HepG2 (cell line): ENCODE results near the gene TMEM267. TPM values are rescaled to one million over a fixed set of nuclear protein-coding genes. Genes with fewer than 3 reads are reported as not detected.
A peak's percentile ranks its signal among the peaks of the same experiment; 100 is the strongest.

Experiments used
- ATRX ChIP-seq: sonication (generic); formaldehyde crosslinking; IDR thresholded peaks from 2 replicates; pipeline ENCODE4 v1.4.0; 2020; ENCODE audit warnings: missing genetic modification reagents, borderline replicate concordance
- CAMTA2 ChIP-seq: sonication (generic); formaldehyde crosslinking; IDR thresholded peaks from 2 replicates; pipeline ENCODE4 v1.4.0; 2020; ENCODE audit warnings: mild to moderate bottlenecking, missing genetic modification reagents, borderline replicate concordance
- DNMT3B ChIP-seq: conservative IDR thresholded peaks from 2 replicates; pipeline ENCODE4 v1.6.1; 2016; ENCODE audit warnings: missing biosample characterization, control low read depth
- ELF3 ChIP-seq: IDR thresholded peaks from 2 replicates; pipeline ENCODE4 v1.6.1; 2016; ENCODE audit warnings: missing genetic modification reagents, missing compliant biosample characterization
- HDAC2 ChIP-seq: sonication (generic); formaldehyde crosslinking; IDR thresholded peaks from 2 replicates; pipeline ENCODE4 v1.4.0; 2020; ENCODE audit warnings: missing genetic modification reagents
- JUNB ChIP-seq: sonication (generic); formaldehyde crosslinking; IDR thresholded peaks from 2 replicates; pipeline ENCODE4 v1.8.0; 2022; ENCODE audit warnings: missing genetic modification reagents, mild to moderate bottlenecking, borderline replicate concordance
- MBD4 ChIP-seq: IDR thresholded peaks from 2 replicates; pipeline ENCODE4 v1.6.1; 2012; ENCODE audit warnings: low read length, inconsistent platforms, borderline replicate concordance
- MYNN ChIP-seq: sonication (generic); formaldehyde crosslinking; IDR thresholded peaks from 2 replicates; pipeline ENCODE4 v1.4.0; 2020; ENCODE audit warnings: mild to moderate bottlenecking, low read depth, missing genetic modification reagents
- NR2C2 ChIP-seq: sonication (generic); formaldehyde crosslinking; IDR thresholded peaks from 2 replicates; pipeline ENCODE4 v1.4.0; 2020; ENCODE audit warnings: missing genetic modification reagents, mild to moderate bottlenecking, moderate library complexity, borderline replicate concordance
- PHF20 ChIP-seq: sonication (generic); formaldehyde crosslinking; IDR thresholded peaks from 2 replicates; pipeline ENCODE4 v1.5.0; 2020; ENCODE audit warnings: mild to moderate bottlenecking, missing genetic modification reagents
- SALL1 ChIP-seq: sonication (generic); formaldehyde crosslinking; IDR thresholded peaks from 2 replicates; pipeline ENCODE4 v1.8.0; 2022; ENCODE audit warnings: mild to moderate bottlenecking, missing genetic modification reagents
- STAG1 ChIP-seq: sonication (generic); formaldehyde crosslinking; IDR thresholded peaks from 2 replicates; pipeline ENCODE4 v1.4.0; 2020; ENCODE audit warnings: missing genetic modification reagents
- ZNF331 ChIP-seq: sonication (generic); formaldehyde crosslinking; IDR thresholded peaks from 2 replicates; pipeline ENCODE4 v1.4.0; 2020; ENCODE audit warnings: missing genetic modification reagents
- ZNF546 ChIP-seq: sonication (generic); formaldehyde crosslinking; conservative IDR thresholded peaks from 2 replicates; pipeline ENCODE4 v1.8.1; 2023; ENCODE audit warnings: mild to moderate bottlenecking, missing genetic modification reagents
- polyA plus RNA-seq, 8 experiments: library from polyadenylated mRNA; depleted of rRNA in 3 of 8; stranded (reverse) in 7 of 8; unstranded in 1 of 8; fragments of >200 nt; fragmentation: Illumina TruSeq in 4 of 8; extraction: Trizol in 4 of 8; gene quantifications; 2 replicates each; pipeline versions ENCODE4 v1.2.1 to v1.2.3, GENCODE V29; 2011 to 2016; ENCODE audit warnings: low read depth in 4 of 8, missing spikeins in 1 of 8, mixed read lengths in 1 of 8; ENCODE audit not compliant: insufficient read depth in 1 of 8
- total RNA-seq, 5 experiments: library from RNA; depleted of rRNA; stranded (reverse); fragments of >200 nt; fragmentation: Illumina TruSeq; extraction: Trizol; gene quantifications; 2 replicates each; pipeline ENCODE4 v1.2.3, GENCODE V29; 2016; ENCODE audit warnings: low read depth in 1 of 5
- TF ChIP-seq, protein P1 (sequence below): sonication (generic); formaldehyde crosslinking; IDR thresholded peaks from 2 replicates; pipeline ENCODE4 v1.4.0; 2020; ENCODE audit warnings: missing genetic modification reagents
- TF ChIP-seq, protein P2 (sequence below): sonication (generic); formaldehyde crosslinking; IDR thresholded peaks from 2 replicates; pipeline ENCODE4 v1.8.1; 2022; ENCODE audit warnings: low read depth, mild to moderate bottlenecking, missing genetic modification reagents
- TF ChIP-seq, protein P3 (sequence below): sonication (generic); formaldehyde crosslinking; conservative IDR thresholded peaks from 2 replicates; pipeline ENCODE4 v1.8.0; 2022; ENCODE audit warnings: mild to moderate bottlenecking, moderate library complexity, missing genetic modification reagents
- TF ChIP-seq, protein P4 (sequence below): conservative IDR thresholded peaks from 2 replicates; pipeline ENCODE4 v1.6.1; 2018; ENCODE audit warnings: missing genetic modification reagents

TMEM267 gene
- total and polyA plus RNA-seq, 2 of the 13 experiments (the other 11 are each of a cell fraction or from before 2014, with no cell fraction given) = 8.9 to 12.6 TPM

DNA sequence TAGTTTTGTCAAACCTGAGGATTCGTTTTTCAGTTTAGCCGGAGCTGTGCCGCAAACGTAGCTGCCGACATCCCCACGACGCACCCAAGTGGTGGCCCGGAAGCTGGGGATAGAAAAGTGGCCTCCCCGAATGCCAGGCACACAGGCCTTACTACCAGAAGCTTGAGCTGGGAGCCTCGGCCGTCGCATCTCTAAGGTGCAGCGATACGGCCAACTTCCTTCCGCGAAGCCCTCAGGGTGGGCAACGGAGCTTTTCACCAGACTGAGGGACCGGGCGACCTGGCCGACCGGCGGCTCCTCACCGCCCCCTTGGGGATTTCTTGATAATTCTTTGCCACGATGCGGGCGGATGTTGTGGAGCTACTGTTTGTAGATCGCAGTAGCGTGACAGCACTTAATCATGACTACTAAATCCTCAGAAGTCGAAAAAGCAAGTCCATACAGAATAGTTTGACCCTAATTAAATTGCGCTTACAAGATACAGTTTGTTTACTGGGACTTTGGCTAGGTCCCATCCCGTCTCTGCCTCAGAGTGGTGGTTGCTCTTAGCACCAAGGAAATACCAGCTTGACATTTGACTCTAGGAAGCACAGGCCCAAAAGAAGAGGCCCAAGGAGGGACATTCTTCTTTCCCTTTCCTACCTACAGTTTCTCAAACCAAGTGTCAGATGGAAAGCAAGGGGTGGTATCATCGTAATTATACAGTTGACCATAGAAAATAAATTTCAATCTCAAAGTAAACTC lies 613 bp upstream of the TMEM267 start (continued):
- TF ChIP-seq, protein P1, sequence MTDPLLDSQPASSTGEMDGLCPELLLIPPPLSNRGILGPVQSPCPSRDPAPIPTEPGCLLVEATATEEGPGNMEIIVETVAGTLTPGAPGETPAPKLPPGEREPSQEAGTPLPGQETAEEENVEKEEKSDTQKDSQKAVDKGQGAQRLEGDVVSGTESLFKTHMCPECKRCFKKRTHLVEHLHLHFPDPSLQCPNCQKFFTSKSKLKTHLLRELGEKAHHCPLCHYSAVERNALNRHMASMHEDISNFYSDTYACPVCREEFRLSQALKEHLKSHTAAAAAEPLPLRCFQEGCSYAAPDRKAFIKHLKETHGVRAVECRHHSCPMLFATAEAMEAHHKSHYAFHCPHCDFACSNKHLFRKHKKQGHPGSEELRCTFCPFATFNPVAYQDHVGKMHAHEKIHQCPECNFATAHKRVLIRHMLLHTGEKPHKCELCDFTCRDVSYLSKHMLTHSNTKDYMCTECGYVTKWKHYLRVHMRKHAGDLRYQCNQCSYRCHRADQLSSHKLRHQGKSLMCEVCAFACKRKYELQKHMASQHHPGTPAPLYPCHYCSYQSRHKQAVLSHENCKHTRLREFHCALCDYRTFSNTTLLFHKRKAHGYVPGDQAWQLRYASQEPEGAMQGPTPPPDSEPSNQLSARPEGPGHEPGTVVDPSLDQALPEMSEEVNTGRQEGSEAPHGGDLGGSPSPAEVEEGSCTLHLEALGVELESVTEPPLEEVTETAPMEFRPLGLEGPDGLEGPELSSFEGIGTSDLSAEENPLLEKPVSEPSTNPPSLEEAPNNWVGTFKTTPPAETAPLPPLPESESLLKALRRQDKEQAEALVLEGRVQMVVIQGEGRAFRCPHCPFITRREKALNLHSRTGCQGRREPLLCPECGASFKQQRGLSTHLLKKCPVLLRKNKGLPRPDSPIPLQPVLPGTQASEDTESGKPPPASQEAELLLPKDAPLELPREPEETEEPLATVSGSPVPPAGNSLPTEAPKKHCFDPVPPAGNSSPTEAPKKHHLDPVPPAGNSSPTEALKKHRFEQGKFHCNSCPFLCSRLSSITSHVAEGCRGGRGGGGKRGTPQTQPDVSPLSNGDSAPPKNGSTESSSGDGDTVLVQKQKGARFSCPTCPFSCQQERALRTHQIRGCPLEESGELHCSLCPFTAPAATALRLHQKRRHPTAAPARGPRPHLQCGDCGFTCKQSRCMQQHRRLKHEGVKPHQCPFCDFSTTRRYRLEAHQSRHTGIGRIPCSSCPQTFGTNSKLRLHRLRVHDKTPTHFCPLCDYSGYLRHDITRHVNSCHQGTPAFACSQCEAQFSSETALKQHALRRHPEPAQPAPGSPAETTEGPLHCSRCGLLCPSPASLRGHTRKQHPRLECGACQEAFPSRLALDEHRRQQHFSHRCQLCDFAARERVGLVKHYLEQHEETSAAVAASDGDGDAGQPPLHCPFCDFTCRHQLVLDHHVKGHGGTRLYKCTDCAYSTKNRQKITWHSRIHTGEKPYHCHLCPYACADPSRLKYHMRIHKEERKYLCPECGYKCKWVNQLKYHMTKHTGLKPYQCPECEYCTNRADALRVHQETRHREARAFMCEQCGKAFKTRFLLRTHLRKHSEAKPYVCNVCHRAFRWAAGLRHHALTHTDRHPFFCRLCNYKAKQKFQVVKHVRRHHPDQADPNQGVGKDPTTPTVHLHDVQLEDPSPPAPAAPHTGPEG (CRISPR knock-in tag) = no peak
- TF ChIP-seq NR2C2 (CRISPR knock-in tag) = no peak; the same call in 1 of the 2 replicates
- TF ChIP-seq, protein P2, sequence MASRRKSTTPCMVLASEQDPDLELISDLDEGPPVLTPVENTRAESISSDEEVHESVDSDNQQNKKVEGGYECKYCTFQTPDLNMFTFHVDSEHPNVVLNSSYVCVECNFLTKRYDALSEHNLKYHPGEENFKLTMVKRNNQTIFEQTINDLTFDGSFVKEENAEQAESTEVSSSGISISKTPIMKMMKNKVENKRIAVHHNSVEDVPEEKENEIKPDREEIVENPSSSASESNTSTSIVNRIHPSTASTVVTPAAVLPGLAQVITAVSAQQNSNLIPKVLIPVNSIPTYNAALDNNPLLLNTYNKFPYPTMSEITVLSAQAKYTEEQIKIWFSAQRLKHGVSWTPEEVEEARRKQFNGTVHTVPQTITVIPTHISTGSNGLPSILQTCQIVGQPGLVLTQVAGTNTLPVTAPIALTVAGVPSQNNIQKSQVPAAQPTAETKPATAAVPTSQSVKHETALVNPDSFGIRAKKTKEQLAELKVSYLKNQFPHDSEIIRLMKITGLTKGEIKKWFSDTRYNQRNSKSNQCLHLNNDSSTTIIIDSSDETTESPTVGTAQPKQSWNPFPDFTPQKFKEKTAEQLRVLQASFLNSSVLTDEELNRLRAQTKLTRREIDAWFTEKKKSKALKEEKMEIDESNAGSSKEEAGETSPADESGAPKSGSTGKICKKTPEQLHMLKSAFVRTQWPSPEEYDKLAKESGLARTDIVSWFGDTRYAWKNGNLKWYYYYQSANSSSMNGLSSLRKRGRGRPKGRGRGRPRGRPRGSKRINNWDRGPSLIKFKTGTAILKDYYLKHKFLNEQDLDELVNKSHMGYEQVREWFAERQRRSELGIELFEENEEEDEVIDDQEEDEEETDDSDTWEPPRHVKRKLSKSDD (CRISPR knock-in tag) = no peak
- TF ChIP-seq SALL1 = peak; percentile 4; the same call in 1 of the 2 replicates
- peak; percentile 68 for TF ChIP-seq STAG1 (CRISPR knock-in tag)
- TF ChIP-seq CAMTA2 = no peak
- no peak for TF ChIP-seq JUNB
- TF ChIP-seq ZNF546 (CRISPR knock-in tag) = no peak
- no peak for TF ChIP-seq MYNN (CRISPR knock-in tag)
- TF ChIP-seq, protein P3, sequence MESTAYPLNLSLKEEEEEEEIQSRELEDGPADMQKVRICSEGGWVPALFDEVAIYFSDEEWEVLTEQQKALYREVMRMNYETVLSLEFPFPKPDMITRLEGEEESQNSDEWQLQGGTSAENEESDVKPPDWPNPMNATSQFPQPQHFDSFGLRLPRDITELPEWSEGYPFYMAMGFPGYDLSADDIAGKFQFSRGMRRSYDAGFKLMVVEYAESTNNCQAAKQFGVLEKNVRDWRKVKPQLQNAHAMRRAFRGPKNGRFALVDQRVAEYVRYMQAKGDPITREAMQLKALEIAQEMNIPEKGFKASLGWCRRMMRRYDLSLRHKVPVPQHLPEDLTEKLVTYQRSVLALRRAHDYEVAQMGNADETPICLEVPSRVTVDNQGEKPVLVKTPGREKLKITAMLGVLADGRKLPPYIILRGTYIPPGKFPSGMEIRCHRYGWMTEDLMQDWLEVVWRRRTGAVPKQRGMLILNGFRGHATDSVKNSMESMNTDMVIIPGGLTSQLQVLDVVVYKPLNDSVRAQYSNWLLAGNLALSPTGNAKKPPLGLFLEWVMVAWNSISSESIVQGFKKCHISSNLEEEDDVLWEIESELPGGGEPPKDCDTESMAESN (CRISPR knock-in tag) = no peak
- TF ChIP-seq ZNF331 (CRISPR knock-in tag) = no peak
- no peak for TF ChIP-seq PHF20 (CRISPR knock-in tag)
- peak; percentile 22; the same call in 1 of the 2 replicates for TF ChIP-seq ELF3 (CRISPR knock-in tag)
- no peak for TF ChIP-seq ATRX (CRISPR knock-in tag)
- TF ChIP-seq HDAC2 (CRISPR knock-in tag) = no peak; the same call in 1 of the 2 replicates
- TF ChIP-seq, protein P4, sequence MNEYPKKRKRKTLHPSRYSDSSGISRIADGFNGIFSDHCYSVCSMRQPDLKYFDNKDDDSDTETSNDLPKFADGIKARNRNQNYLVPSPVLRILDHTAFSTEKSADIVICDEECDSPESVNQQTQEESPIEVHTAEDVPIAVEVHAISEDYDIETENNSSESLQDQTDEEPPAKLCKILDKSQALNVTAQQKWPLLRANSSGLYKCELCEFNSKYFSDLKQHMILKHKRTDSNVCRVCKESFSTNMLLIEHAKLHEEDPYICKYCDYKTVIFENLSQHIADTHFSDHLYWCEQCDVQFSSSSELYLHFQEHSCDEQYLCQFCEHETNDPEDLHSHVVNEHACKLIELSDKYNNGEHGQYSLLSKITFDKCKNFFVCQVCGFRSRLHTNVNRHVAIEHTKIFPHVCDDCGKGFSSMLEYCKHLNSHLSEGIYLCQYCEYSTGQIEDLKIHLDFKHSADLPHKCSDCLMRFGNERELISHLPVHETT (CRISPR knock-in tag) = no peak
- TF ChIP-seq DNMT3B (CRISPR knock-in tag) = no peak
- TF ChIP-seq MBD4 = no peak
